ENCODE measurements around the gene LARP4.

The LARP4 gene

DNA sequence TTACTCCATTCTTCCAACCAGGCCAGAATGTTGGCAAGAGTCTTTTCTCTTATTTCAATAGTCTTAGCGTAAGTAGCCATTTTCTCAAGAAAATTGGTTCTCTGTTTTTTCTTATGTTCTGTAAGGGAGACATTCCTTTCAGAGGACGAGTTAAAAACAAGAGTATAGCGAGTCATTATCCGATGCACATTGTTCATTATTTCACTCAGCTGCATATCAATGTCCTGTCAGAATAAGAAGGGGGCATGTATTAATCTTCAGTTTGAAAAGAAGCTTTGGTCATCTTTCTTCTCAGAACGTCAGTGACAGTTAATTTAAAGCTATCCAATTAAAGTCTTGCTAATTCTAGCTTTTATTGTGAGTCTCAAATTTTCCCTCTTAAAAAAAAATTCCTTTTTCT is 37.5 kb upstream of the LARP4 start:
- no peak for TF ChIP-seq CTCF (IDR thresholded peaks at IDR 0.05)

- TF ChIP-seq CTCF (IDR thresholded peaks at IDR 0.05) = no peak
These were observed 34.8 kb upstream of the LARP4 start for GRCh38 chr12:50365709-50366406.

DNA sequence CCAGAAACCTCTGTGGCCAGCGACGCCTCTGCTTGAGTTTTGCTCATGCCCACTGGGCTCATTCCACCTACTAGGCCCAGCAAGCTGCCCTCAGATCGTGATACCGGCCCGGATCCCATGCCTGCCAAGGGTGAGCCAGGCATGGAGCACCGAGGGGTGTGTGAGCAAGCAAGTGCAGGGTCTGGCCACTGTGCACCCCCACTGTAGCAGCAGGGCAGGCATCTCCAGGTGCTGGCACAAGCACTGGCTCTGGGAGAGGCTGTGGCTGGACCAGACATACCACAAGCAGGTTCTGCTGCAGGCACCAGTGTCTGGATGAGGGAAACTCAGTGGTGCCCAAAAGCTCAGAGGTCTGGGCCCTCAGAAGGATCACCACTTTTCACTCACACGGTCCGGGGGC is 24.9 kb upstream of the LARP4 start:
- no peak for TF ChIP-seq CTCF (IDR thresholded peaks at IDR 0.05)

DNA sequence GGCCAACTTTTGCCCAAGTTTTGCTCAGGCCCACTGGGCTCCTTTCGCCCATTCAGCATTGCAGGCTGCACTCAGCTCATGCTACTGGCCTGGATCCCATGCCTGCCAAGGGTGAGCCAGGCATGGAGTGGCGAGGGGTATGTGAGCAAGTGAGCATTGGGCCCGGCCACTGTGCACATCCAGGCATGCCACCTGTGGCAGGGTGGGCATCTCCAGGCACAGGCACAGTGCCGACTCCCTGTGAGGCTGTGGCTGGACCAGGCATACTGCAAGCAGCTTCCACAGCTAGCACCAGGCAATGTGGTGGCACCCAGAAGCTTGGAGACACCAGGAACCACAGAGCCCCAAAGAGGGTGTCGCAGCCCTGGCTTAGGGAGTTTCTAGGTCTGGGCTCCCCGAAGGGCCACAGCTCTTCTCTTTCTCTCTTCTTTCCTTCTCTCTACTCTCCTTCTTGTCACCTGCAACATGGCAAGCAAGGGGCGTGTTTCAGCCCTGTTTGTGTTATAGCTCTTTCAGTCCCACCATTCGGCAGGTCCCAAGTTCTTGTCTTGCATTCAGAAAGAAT is 19.8 kb upstream of the LARP4 start:
- no peak for TF ChIP-seq CTCF (IDR thresholded peaks at IDR 0.05)

DNA sequence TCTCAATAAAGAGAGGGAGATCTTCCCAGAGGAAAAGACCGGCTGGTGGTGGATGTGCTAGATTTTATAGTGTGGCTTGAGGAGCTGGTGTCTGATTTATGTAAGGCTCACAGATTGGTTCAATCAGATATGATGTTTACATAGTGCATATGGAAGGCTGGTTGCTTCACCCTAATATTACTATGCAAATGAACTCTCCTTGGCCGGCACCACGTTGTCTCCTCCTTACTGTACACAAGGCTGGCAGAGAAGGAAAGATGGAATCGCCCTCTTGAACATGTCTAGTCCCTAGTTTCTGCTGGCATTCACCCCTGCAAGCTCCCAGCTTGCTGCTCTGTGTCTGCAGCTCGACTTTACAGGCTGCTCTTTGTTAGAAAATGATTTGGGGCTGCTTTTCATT is 13.2 kb upstream of the LARP4 start:
- no peak for TF ChIP-seq CTCF (IDR thresholded peaks at IDR 0.05)

GRCh38 chr12:50387972-50388478 is 12.7 kb upstream of the LARP4 start:
- TF ChIP-seq CTCF (IDR thresholded peaks at IDR 0.05) = no peak

- TF ChIP-seq CTCF (IDR thresholded peaks at IDR 0.05) = no peak
These were observed 10.4 kb upstream of the LARP4 start for GRCh38 chr12:50390316-50390741.
